Adrenal gland (tissue), 12 donors: ENCODE results near the gene FBLL1. TPM values are rescaled to one million over a fixed set of nuclear protein-coding genes. Genes with fewer than 3 reads are reported as not detected.
"Not testable (repeated sequence)": the region's sequence is repeated elsewhere in the genome, so short reads cannot be mapped to it uniquely, and the experiment has no call there.

ENCODE experiments used
- DNase-seq, 7 donors: peaks; one replicate each; pipeline ENCODE4 v3.0.0-alpha.2; 2019 to 2020
- H3K27ac ChIP-seq, 5 donors: fragments of 200-600 bp; sonication (generic) in 4 of 5; 1 replicate in 3 of 5; 2 replicates in 2 of 5; pipeline versions ENCODE4 v1.5.1 to v1.8.0; 2016 to 2020; ENCODE audit warnings: mild to moderate bottlenecking in 1 of 5
- H3K27me3 ChIP-seq: fragments of 200-600 bp; 2 replicates; pipeline ENCODE4 v1.8.0; 2021
- H3K36me3 ChIP-seq, 2 donors: fragments of 200-600 bp; replicated peaks in 1 of 2; 1 replicate in 1 of 2; 2 replicates in 1 of 2; pipeline versions ENCODE4 v1.5.1 to v1.8.0; 2018 to 2022
- H3K4me1 ChIP-seq, 2 donors: fragments of 200-600 bp; replicated peaks in 1 of 2; 1 replicate in 1 of 2; 2 replicates in 1 of 2; pipeline versions ENCODE4 v1.5.1 to v1.8.0; 2018 to 2021
- H3K4me3 ChIP-seq, 4 donors: fragments of 200-600 bp; sonication (generic) in 3 of 4; one replicate each; pipeline ENCODE4 v1.5.1; 2016 to 2018
- H3K9me3 ChIP-seq, 3 donors: fragments of 200-600 bp; sonication (generic) in 1 of 3; replicated peaks in 1 of 3; 1 replicate in 2 of 3; 2 replicates in 1 of 3; pipeline versions ENCODE4 v1.5.1 to v1.8.0; 2016 to 2021
- CTCF ChIP-seq, 6 experiments: fragments of 450-650 bp in 4 of 6; fragments of 200-600 bp in 2 of 6; sonication (generic) in 1 of 6; IDR thresholded peaks; 1 replicate in 5 of 6; 2 replicates in 1 of 6; pipeline versions ENCODE4 v1.5.1 to v1.8.0; 2016 to 2021; ENCODE audit warnings: antibody characterized with exemption in 6 of 6, mild to moderate bottlenecking in 2 of 6, moderate library complexity in 1 of 6
- POLR2A ChIP-seq, 2 donors: fragments of 450-650 bp; IDR thresholded peaks; one replicate each; pipeline ENCODE4 v1.6.1; 2017; ENCODE audit warnings: antibody characterized with exemption in 2 of 2, mild to moderate bottlenecking in 2 of 2, moderate library complexity in 1 of 2
- WGBS, 4 donors: extraction: QIAGEN DNeasy Blood & Tissue Kit in 2 of 4; methylation state at CpG; one replicate each; pipeline versions ENCODE4 v1.1.5 to v1.1.7; 2013 to 2017; 5-methylcytosine and 5-hydroxymethylcytosine counted together
- intact Hi-C, 2 donors: fragments of 100-400 bp; cut with DNase I; formaldehyde crosslinking; loops; one replicate each; pipeline versions ENCODE4 v1.14.1 to v1.15.0; 2022 to 2023
- polyA plus RNA-seq, 3 donors: library from polyadenylated mRNA; stranded (reverse); fragments of 200-250 nt in 2 of 3; fragments of 350-450 nt in 1 of 3; fragmentation: Illumina TruSeq in 1 of 3; extraction: RNeasy Lipid Tissue Mini Kit (QIAGEN cat#74804) in 1 of 3; gene quantifications; one replicate each; pipeline ENCODE4 v1.2.3, GENCODE V29; 2013 to 2014
- total RNA-seq, 9 donors: library from RNA; depleted of rRNA in 4 of 9; stranded (reverse); fragments of >200 nt in 4 of 9; fragments of 120-200 nt in 1 of 9; fragmentation: NEBNext Ultra II Directional in 1 of 9; extraction: Animal tissue kit (Norgen Biotek cat#: 25700) in 1 of 9; gene quantifications; one replicate each; pipeline versions ENCODE4 v1.1.0 to v1.2.4, GENCODE V29; 2013 to 2023
- donor health status: healthy with polysubstance abuse.
- donor health status: Bipolar disorder and iron deficiency.
- donor health status: DM: yes; HTN: yes; CAD: no.
- donor health status: DM: no; HTN: no; CAD: no.
- donor health status: DM: no; HTN: no; CAD: no.
- donor health status: DM: yes; HTN: yes; CAD: no.

The FBLL1 gene
- total and polyA plus RNA-seq, 12 donors: 0.31 to 4.3 (median 1.1) TPM; not detected in 1

GRCh38 chr5:168529374-168530234, 499 bp downstream of the FBLL1 start:
- H3K27ac ChIP-seq: no peak overlapping the region
- WGBS, 4 donors: 14 to 35% (median 20%) methylated on average over 5 to 122 of the region's 125 CpGs
- H3K9me3 ChIP-seq: no peaks in the 10 kb centered on the region
- peaks cover 0 to 5% of the 10 kb centered on the region in 2 donors for H3K4me1 ChIP-seq
- no peaks in the 10 kb centered on the region for H3K36me3 ChIP-seq
- H3K27me3 ChIP-seq: no peaks in the 10 kb centered on the region
- peak overlapping the region in 2 of 4 donors; percentile 28 to 57 for H3K4me3 ChIP-seq
- intact Hi-C loops: no loop called here
- no peak for TF ChIP-seq POLR2A (IDR thresholded peaks at IDR 0.05)
- no peak for TF ChIP-seq CTCF (IDR thresholded peaks at IDR 0.05)
- peak in 5 of 7 donors; percentile 18 to 56 (median 21) for DNase-seq

GRCh38 chr5:168530621-168531150, 1.6 kb downstream of the FBLL1 start:
- Histone ChIP-seq H3K36me3 (no peaks in the 10 kb centered on the region), H3K4me1 (peaks cover 0 to 5% of the 10 kb centered on the region in 2 donors), H3K27ac (no peak overlapping the region), H3K9me3 (no peaks in the 10 kb centered on the region), H3K27me3 (no peaks in the 10 kb centered on the region), H3K4me3 (no peak overlapping the region)
- DNase-seq: no peak
- no peak for TF ChIP-seq CTCF (IDR thresholded peaks at IDR 0.05)
- TF ChIP-seq POLR2A (IDR thresholded peaks at IDR 0.05): no peak
- WGBS, 4 donors: 75 to 82% (median 80%) methylated on average over 4 of the region's 4 CpGs
- intact Hi-C loops: no loop called here

- no peaks in the 10 kb centered on the region for H3K27me3 ChIP-seq
- H3K27ac ChIP-seq: no peak overlapping the region
- H3K36me3 ChIP-seq: no peaks in the 10 kb centered on the region
- H3K4me3 ChIP-seq: no peak overlapping the region
- peaks cover 0 to 5% of the 10 kb centered on the region in 2 donors for H3K4me1 ChIP-seq
- intact Hi-C loops: no loop called here
- no peak for TF ChIP-seq POLR2A (IDR thresholded peaks at IDR 0.05)
- TF ChIP-seq CTCF (IDR thresholded peaks at IDR 0.05): no peak
- no peak for DNase-seq
- 73 to 86% (median 82%) methylated on average over 4 to 5 of the region's 5 CpGs for WGBS, 4 donors
- no peaks in the 10 kb centered on the region for H3K9me3 ChIP-seq
These were observed 2.1 kb downstream of the FBLL1 start for GRCh38 chr5:168531191-168531590.

GRCh38 chr5:168531987-168532864, 3.1 kb downstream of the FBLL1 start:
- 65 to 84% (median 75%) methylated on average over 6 of the region's 6 CpGs for WGBS, 4 donors
- no peak for DNase-seq

GRCh38 chr5:168534351-168534750, 5.2 kb downstream of the FBLL1 start:
- H3K27me3 ChIP-seq, H3K36me3 ChIP-seq, H3K9me3 ChIP-seq, intact Hi-C loops, H3K4me3 ChIP-seq, H3K4me1 ChIP-seq, DNase-seq, H3K27ac ChIP-seq: not testable (repeated sequence)
- 76 to 85% (median 81%) methylated on average over 7 of the region's 7 CpGs for WGBS, 4 donors

More at GRCh38 chr5:168531987-168532864, 3.1 kb downstream of the FBLL1 start:
- no peaks in the 10 kb centered on the region for H3K9me3 ChIP-seq
- peaks cover 0 to 5% of the 10 kb centered on the region in 2 donors for H3K4me1 ChIP-seq
- intact Hi-C loops: no loop called here
- no peaks in the 10 kb centered on the region for H3K27me3 ChIP-seq
- no peak for TF ChIP-seq POLR2A (IDR thresholded peaks at IDR 0.05)
- no peak for TF ChIP-seq CTCF (IDR thresholded peaks at IDR 0.05)
- H3K36me3 ChIP-seq: no peaks in the 10 kb centered on the region
- no peak overlapping the region for H3K4me3 ChIP-seq
- no peak overlapping the region for H3K27ac ChIP-seq
